Neuronal stem cell (in vitro differentiated cells): ENCODE measurements around the gene FAM193B.

Experiments used
- DNase-seq: peaks from one replicate; pipeline ENCODE4 v3.0.0-alpha.2; 2013; ENCODE audit warnings: low spot score
- H2AFZ ChIP-seq: one replicate; pipeline ENCODE4 v1.6.1; 2013; ENCODE audit warnings: mild to moderate bottlenecking, low read length, inconsistent platforms
- H2AK5ac ChIP-seq: 2 replicates; pipeline ENCODE4 v1.6.1; 2013; ENCODE audit warnings: low read depth, mild to moderate bottlenecking, inconsistent platforms, low read length, moderate library complexity, mixed read lengths
- H2BK120ac ChIP-seq: 2 replicates; pipeline ENCODE4 v1.6.1; 2013; ENCODE audit warnings: low read depth, mild to moderate bottlenecking, inconsistent platforms, low read length, moderate library complexity, mixed read lengths
- H2BK12ac ChIP-seq: one replicate; pipeline ENCODE4 v1.6.1; 2013; ENCODE audit warnings: low read length, inconsistent platforms
- H2BK15ac ChIP-seq: 2 replicates; pipeline ENCODE4 v1.6.1; 2013; ENCODE audit warnings: mild to moderate bottlenecking, low read length, inconsistent platforms, mixed read lengths
- H2BK5ac ChIP-seq: one replicate; pipeline ENCODE4 v1.6.1; 2013; ENCODE audit warnings: inconsistent platforms, mild to moderate bottlenecking, low read length, moderate library complexity
- H3K14ac ChIP-seq: one replicate; pipeline ENCODE4 v1.6.1; 2013; ENCODE audit warnings: low read length, inconsistent platforms
- H3K18ac ChIP-seq: 2 replicates; pipeline ENCODE4 v1.6.1; 2013; ENCODE audit warnings: low read length, inconsistent platforms
- H3K23ac ChIP-seq: 2 replicates; pipeline ENCODE4 v1.6.1; 2013; ENCODE audit warnings: low read depth, mild to moderate bottlenecking, mixed read lengths, low read length, inconsistent platforms; ENCODE audit not compliant: poor library complexity
- H3K27ac ChIP-seq: replicated peaks from 3 replicates; pipeline ENCODE4 v1.5.1; 2013; ENCODE audit warnings: low read length, inconsistent platforms
- H3K27me3 ChIP-seq, 3 experiments: 2 replicates each; pipeline ENCODE4 v1.6.1; 2013; ENCODE audit warnings: low read length in 3 of 3, mild to moderate bottlenecking in 2 of 3, inconsistent platforms in 1 of 3, low read depth in 1 of 3, mixed read lengths in 1 of 3, moderate library complexity in 1 of 3; ENCODE audit not compliant: control insufficient read depth in 3 of 3, insufficient read depth in 3 of 3
- H3K36me3 ChIP-seq, 2 donors: replicated peaks in 1 of 2; 2 replicates each; pipeline ENCODE4 v1.6.1; 2013; ENCODE audit warnings: low read length in 2 of 2; ENCODE audit not compliant: control insufficient read depth in 2 of 2, insufficient read depth in 2 of 2
- H3K4ac ChIP-seq: 2 replicates; pipeline ENCODE4 v1.6.1; 2013; ENCODE audit warnings: inconsistent platforms, mild to moderate bottlenecking, low read length, moderate library complexity
- H3K4me1 ChIP-seq, 2 donors: 1 replicate in 1 of 2; 2 replicates in 1 of 2; pipeline ENCODE4 v1.6.1; 2013; ENCODE audit warnings: low read length in 2 of 2, low read depth in 1 of 2; ENCODE audit not compliant: control insufficient read depth in 2 of 2, insufficient read depth in 1 of 2
- H3K4me2 ChIP-seq: one replicate; pipeline ENCODE4 v1.6.1; 2013; ENCODE audit warnings: mild to moderate bottlenecking, low read length, inconsistent platforms; ENCODE audit not compliant: insufficient read depth, poor library complexity, severe bottlenecking
- H3K4me3 ChIP-seq, 2 donors: 2 replicates each; pipeline ENCODE4 v1.5.1; 2013; ENCODE audit warnings: low read length in 2 of 2, mild to moderate bottlenecking in 2 of 2, inconsistent platforms in 1 of 2, moderate library complexity in 1 of 2
- H3K79me1 ChIP-seq: one replicate; pipeline ENCODE4 v1.6.1; 2013; ENCODE audit warnings: low read depth, mild to moderate bottlenecking, inconsistent platforms, low read length, moderate library complexity
- H3K9ac ChIP-seq: one replicate; pipeline ENCODE4 v1.6.1; 2013; ENCODE audit warnings: mild to moderate bottlenecking, low read depth, low read length, inconsistent platforms; ENCODE audit not compliant: poor library complexity
- H3K9me3 ChIP-seq, 2 donors: replicated peaks in 1 of 2; 2 replicates each; pipeline versions ENCODE3 to v1.6.1; 2013; ENCODE audit warnings: low read length in 2 of 2, mild to moderate bottlenecking in 2 of 2, inconsistent platforms in 1 of 2, low read depth in 1 of 2, mixed read lengths in 1 of 2, moderate library complexity in 1 of 2; ENCODE audit not compliant: control insufficient read depth in 2 of 2, insufficient read depth in 1 of 2
- H4K8ac ChIP-seq: one replicate; pipeline ENCODE4 v1.6.1; 2013; ENCODE audit warnings: low read depth, mild to moderate bottlenecking, inconsistent platforms, low read length, moderate library complexity
- H4K91ac ChIP-seq: one replicate; pipeline ENCODE4 v1.6.1; 2013; ENCODE audit warnings: low read length, low read depth, mild to moderate bottlenecking, inconsistent platforms; ENCODE audit not compliant: poor library complexity
- WGBS, 2 donors: extraction: QIAGEN DNeasy Blood & Tissue Kit; methylation state at CpG; one replicate each; pipeline ENCODE4 v1.1.7; 2013; ENCODE audit warnings: missing lambda C conversion rate in 2 of 2, mixed read lengths in 1 of 2; ENCODE audit not compliant: insufficient read length in 2 of 2, insufficient replicate concordance in 1 of 2; ENCODE audit errors: extremely low coverage in 2 of 2; 5-methylcytosine and 5-hydroxymethylcytosine counted together

Gene FAM193B

DNA sequence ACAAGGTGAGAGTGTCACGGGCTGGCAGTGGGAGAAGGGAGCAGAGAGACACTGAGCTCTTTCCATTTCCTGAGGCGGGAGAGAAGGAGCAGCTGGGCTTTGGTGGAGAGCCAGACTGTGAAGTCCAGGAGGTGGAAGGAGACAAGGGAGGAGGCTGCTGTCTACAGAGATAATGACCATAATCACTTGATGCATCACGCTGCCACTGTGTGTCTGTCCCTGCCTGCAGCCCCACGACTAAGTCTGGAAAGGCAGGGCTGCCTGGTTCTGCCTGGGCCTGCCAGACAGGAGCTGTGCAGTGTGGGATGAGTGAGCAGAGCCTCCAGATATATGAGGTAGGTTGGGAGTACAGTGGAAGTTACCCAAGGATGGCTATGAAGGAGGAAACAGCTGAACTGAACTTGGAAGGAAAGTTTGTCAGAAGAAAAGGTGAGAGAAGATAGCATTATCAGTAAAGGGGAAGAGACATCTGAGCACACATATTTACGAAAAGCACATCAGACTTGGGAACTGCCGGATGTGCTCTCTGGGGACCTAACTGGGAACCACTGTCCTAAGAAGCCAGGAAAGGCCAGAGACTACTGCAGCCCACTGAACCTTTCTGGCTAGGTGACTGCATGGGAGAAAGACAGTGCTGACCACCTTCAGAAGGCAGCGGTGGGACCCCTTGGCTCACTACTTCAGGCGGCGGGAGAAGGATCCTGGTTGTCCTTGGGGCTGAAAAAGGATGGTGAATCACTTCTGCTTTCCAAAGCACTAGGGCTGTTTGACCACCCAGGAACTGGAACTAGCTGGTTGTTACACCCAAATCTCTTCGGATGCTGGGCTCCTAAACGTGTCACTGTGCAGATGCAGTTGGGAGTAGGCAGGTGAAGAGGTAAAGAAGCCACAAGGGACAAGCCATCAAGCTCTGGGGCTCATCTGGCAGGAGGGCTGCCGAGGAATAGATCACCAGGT lies 24.8 kb downstream of the FAM193B start:
- Histone ChIP-seq H2AK5ac (no peak overlapping the region), H3K36me3 (peaks cover 65 to 94% of the 10 kb centered on the region in 2 donors), H3K9ac (no peak overlapping the region), H3K18ac (no peak overlapping the region), H3K4me3 (no peak overlapping the region), H4K8ac (no peak overlapping the region), H2BK15ac (no peak overlapping the region), H3K14ac (no peak overlapping the region), H3K27ac (no peak overlapping the region), H3K4me1 (no peaks in the 10 kb centered on the region), H2BK120ac (no peak overlapping the region), H3K79me1 (peaks cover 2% of the 10 kb centered on the region), H3K9me3 (no peaks in the 10 kb centered on the region), H3K4ac (no peak overlapping the region), H2BK5ac (no peak overlapping the region), H3K23ac (no peak overlapping the region), H3K4me2 (no peak overlapping the region), H2AFZ (no peak overlapping the region), H3K27me3 (no peaks in the 10 kb centered on the region), H2BK12ac (no peak overlapping the region), H4K91ac (no peak overlapping the region)
- no peak for DNase-seq
- WGBS, 2 donors = no CpG with 5 or more reads among the region's 12 CpGs

DNA sequence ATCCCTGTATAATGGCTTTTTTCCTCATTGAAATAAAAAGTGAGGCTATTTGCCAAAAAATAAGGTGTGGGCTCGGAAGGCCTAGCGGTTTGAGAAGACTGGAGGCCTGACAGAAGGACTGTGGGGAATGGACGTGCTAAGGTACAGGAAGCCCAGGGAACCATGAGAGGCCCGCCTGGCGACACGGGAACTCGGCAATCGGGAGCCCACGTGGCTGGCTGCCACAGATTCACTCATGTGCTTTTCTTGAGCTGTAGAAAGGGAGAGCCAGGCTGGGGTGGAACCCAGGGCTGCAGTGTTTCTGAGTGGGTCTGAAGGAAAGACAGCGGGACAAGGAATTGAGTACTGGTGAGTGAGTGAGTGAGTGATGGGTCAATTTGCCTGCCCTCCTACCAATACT lies 25.7 kb downstream of the FAM193B start:
- no peak overlapping the region for H2BK120ac ChIP-seq
- H3K4me1 ChIP-seq = no peaks in the 10 kb centered on the region
- H3K9ac ChIP-seq = no peak overlapping the region
- no peak overlapping the region for H3K14ac ChIP-seq
- H3K27me3 ChIP-seq = no peaks in the 10 kb centered on the region
- no peak overlapping the region for H4K91ac ChIP-seq
- no peak overlapping the region for H3K18ac ChIP-seq
- no peak overlapping the region for H3K23ac ChIP-seq
- peaks cover 2% of the 10 kb centered on the region for H3K79me1 ChIP-seq
- no peak overlapping the region for H3K27ac ChIP-seq
- H3K36me3 ChIP-seq = peaks cover 70 to 96% of the 10 kb centered on the region in 2 donors
- H2AK5ac ChIP-seq = no peak overlapping the region
- no peak overlapping the region for H2AFZ ChIP-seq
- H2BK12ac ChIP-seq = no peak overlapping the region
- H2BK5ac ChIP-seq = no peak overlapping the region
- H4K8ac ChIP-seq = no peak overlapping the region
- H2BK15ac ChIP-seq = no peak overlapping the region
- H3K9me3 ChIP-seq = no peaks in the 10 kb centered on the region
- H3K4ac ChIP-seq = no peak overlapping the region
- WGBS, 2 donors = no CpG with 5 or more reads among the region's 10 CpGs
- DNase-seq = no peak
- H3K4me2 ChIP-seq = no peak overlapping the region
- no peak overlapping the region for H3K4me3 ChIP-seq

DNA sequence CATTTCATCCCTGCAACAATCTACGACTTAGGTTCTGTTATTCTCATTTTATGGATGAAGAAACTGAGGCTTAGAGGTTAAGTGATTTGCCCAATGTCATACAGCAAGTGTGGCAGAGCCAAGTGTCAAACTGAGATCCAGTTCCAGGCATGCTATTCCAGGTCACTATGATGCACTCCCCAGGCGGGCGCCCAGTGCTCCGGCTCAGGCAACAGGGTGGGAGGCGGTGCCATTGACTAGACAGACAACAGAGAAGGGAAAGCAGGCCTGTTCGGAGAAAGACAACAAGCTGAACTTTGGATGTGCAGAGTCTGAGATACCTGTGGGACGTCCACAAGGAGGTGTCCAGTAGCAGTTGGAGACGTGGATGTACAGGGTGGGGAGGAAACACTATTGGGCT lies 26.8 kb downstream of the FAM193B start:
- Histone ChIP-seq H3K4ac (no peak overlapping the region), H3K14ac (no peak overlapping the region), H3K23ac (no peak overlapping the region), H3K4me2 (no peak overlapping the region), H2BK15ac (no peak overlapping the region), H4K91ac (no peak overlapping the region), H3K9me3 (no peaks in the 10 kb centered on the region), H3K18ac (no peak overlapping the region), H3K4me3 (no peak overlapping the region), H3K9ac (no peak overlapping the region), H3K27ac (no peak overlapping the region), H2AFZ (no peak overlapping the region), H2AK5ac (no peak overlapping the region), H4K8ac (no peak overlapping the region), H2BK12ac (no peak overlapping the region), H2BK120ac (no peak overlapping the region), H2BK5ac (no peak overlapping the region), H3K27me3 (no peaks in the 10 kb centered on the region), H3K79me1 (no peaks in the 10 kb centered on the region), H3K36me3 (peaks cover 68 to 95% of the 10 kb centered on the region in 2 donors), H3K4me1 (no peaks in the 10 kb centered on the region)
- DNase-seq = no peak
- no CpG with 5 or more reads among the region's 8 CpGs for WGBS, 2 donors

DNA sequence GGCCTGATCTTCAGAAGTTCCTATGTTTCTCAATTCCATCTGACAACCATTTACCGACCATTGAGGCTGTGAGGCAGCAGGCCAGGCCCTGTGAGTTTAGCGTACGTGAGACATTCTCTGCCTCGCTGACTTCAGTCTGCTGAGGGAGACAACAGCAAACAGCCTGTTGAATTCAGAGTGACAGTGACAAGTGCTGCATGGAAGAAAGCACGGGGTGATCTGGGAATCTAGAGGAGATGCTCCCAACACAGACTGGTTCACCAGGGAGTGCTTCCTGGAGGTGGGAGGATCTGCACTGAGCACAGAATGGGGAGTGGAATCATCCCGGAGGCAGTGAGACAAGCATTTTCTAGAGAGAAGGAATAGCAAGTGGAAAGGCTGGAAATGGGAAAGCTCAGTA lies 27.6 kb downstream of the FAM193B start:
- no peak overlapping the region for H3K23ac ChIP-seq
- no peak for DNase-seq
- no peak overlapping the region for H3K18ac ChIP-seq
- no peak overlapping the region for H3K14ac ChIP-seq
- no peaks in the 10 kb centered on the region for H3K79me1 ChIP-seq
- no peak overlapping the region for H3K4ac ChIP-seq
- H4K8ac ChIP-seq = no peak overlapping the region
- no peak overlapping the region for H3K27ac ChIP-seq
- H4K91ac ChIP-seq = no peak overlapping the region
- H3K9ac ChIP-seq = no peak overlapping the region
- no peaks in the 10 kb centered on the region for H3K4me1 ChIP-seq
- H2AK5ac ChIP-seq = no peak overlapping the region
- no peak overlapping the region for H3K4me2 ChIP-seq
- H3K36me3 ChIP-seq = peaks cover 66 to 95% of the 10 kb centered on the region in 2 donors
- H2AFZ ChIP-seq = no peak overlapping the region
- H3K9me3 ChIP-seq = no peaks in the 10 kb centered on the region
- no peak overlapping the region for H2BK12ac ChIP-seq
- no peak overlapping the region for H2BK5ac ChIP-seq
- no peak overlapping the region for H2BK120ac ChIP-seq
- no peak overlapping the region for H3K4me3 ChIP-seq
- H2BK15ac ChIP-seq = no peak overlapping the region
- no CpG with 5 or more reads among the region's 6 CpGs for WGBS, 2 donors
- no peaks in the 10 kb centered on the region for H3K27me3 ChIP-seq
